HG03108 (cell line): Measurements from ENCODE around the gene TLR7.

ENCODE experiments used
- ATAC-seq: cut with Tn5 transposase; IDR thresholded peaks from one replicate; pipeline ENCODE4 v1.9.1; 2021; ENCODE audit warnings: moderate library complexity; ENCODE audit not compliant: unreplicated experiment

TLR7 gene

GRCh38 chrX:12890467-12890866, 23.6 kb downstream of the TLR7 start:
- ATAC-seq = peak; percentile 60

- ATAC-seq = no peak
Observed at GRCh38 chrX:12891171-12891570, 24.3 kb downstream of the TLR7 start.

- peak; percentile 45 for ATAC-seq
Observed at GRCh38 chrX:12891915-12892506, 25.1 kb downstream of the TLR7 start.

- ATAC-seq = no peak
Observed at GRCh38 chrX:12892716-12893115, 25.8 kb downstream of the TLR7 start.

GRCh38 chrX:12894074-12895030, 27.5 kb downstream of the TLR7 start:
- no peak for ATAC-seq

GRCh38 chrX:12895866-12896265, 29.0 kb downstream of the TLR7 start:
- ATAC-seq = no peak

GRCh38 chrX:12896935-12897334, 30.1 kb downstream of the TLR7 start:
- no peak for ATAC-seq

- ATAC-seq = no peak
Observed at GRCh38 chrX:12898073-12898472, 31.2 kb downstream of the TLR7 start.

- ATAC-seq = no peak
Observed at GRCh38 chrX:12899506-12899905, 32.6 kb downstream of the TLR7 start.

GRCh38 chrX:12901486-12901885, 34.6 kb downstream of the TLR7 start:
- ATAC-seq = no peak

- ATAC-seq = no peak
Observed at GRCh38 chrX:12903646-12904045, 36.8 kb downstream of the TLR7 start.

- ATAC-seq = no peak
Observed at GRCh38 chrX:12906046-12906761, 39.3 kb downstream of the TLR7 start, which contains the start of gene TLR8. Gene TLR8, plus strand, starts transcription at chrX:12906620. Its CDS starts 87 bp downstream, at chrX:12906707.

- ATAC-seq = no peak
Observed at GRCh38 chrX:12910423-12911121, 43.7 kb downstream of the TLR7 start.

GRCh38 chrX:12911122-12911470, 44.2 kb downstream of the TLR7 start:
- ATAC-seq = no peak

GRCh38 chrX:12912791-12913482, 46.1 kb downstream of the TLR7 start:
- ATAC-seq = no peak

GRCh38 chrX:12917753-12918152, 50.9 kb downstream of the TLR7 start:
- no peak for ATAC-seq

GRCh38 chrX:12919051-12919450, 52.2 kb downstream of the TLR7 start:
- no peak for ATAC-seq

GRCh38 chrX:12919620-12920019, 52.7 kb downstream of the TLR7 start:
- ATAC-seq = no peak

GRCh38 chrX:12920990-12921389, 54.1 kb downstream of the TLR7 start:
- no peak for ATAC-seq

GRCh38 chrX:12921886-12922598, 55.2 kb downstream of the TLR7 start:
- no peak for ATAC-seq
